Midbrain (tissue), 1 donor: Measurements from ENCODE around the gene DPEP2.
"Not testable (repeated sequence)": the region's sequence is repeated elsewhere in the genome, so short reads cannot be mapped to it uniquely, and the experiment has no call there.

Experiments
- DNase-seq: peaks from one replicate; lab custom pipeline; 2025; lab: John Stamatoyannopoulos, UW

Gene DPEP2

GRCh38 chr16:67998779-67999688 lies at the start of gene DPEP2:
DPEP2 (minus strand) TSS chr16:67999484; CDS start chr16:67993212, 6,272 bp downstream.
- peak; percentile 15 for DNase-seq

GRCh38 chr16:68047987-68048386 lies 48.7 kb upstream of the DPEP2 start:
- DNase-seq, result no peak

- DNase-seq, result no peak
Observed at GRCh38 chr16:68046106-68046505, 46.8 kb upstream of the DPEP2 start.

- no peak for DNase-seq
Observed at GRCh38 chr16:68041783-68042182, 42.5 kb upstream of the DPEP2 start.

- DNase-seq, result peak; percentile 69
Observed at GRCh38 chr16:68040506-68041288, 41.4 kb upstream of the DPEP2 start.

- no peak for DNase-seq
Observed at GRCh38 chr16:68037841-68038597, 38.7 kb upstream of the DPEP2 start.

- DNase-seq, result no peak
Observed at GRCh38 chr16:68035227-68035626, 35.9 kb upstream of the DPEP2 start.

GRCh38 chr16:68033101-68033500 lies 33.8 kb upstream of the DPEP2 start:
- no peak for DNase-seq

- no peak for DNase-seq
Observed at GRCh38 chr16:68031951-68032350, 32.7 kb upstream of the DPEP2 start.

- not testable (repeated sequence) for DNase-seq
Observed at GRCh38 chr16:68030108-68030507, 30.8 kb upstream of the DPEP2 start.

- no peak for DNase-seq
Observed at GRCh38 chr16:68028996-68029395, 29.7 kb upstream of the DPEP2 start.

- DNase-seq, result peak; percentile 95
Observed at GRCh38 chr16:68022728-68023537, 23.6 kb upstream of the DPEP2 start, which contains the start of the genes DDX28 and DUS2. DDX28 (minus strand) TSS chr16:68023232; CDS start chr16:68023202, 30 bp downstream. DUS2 (plus strand) TSS chr16:68023284; CDS start chr16:68038024, 14,740 bp downstream.

- DNase-seq, result no peak
Observed at GRCh38 chr16:68022278-68022727, 23.0 kb upstream of the DPEP2 start.

- DNase-seq, result no peak
Observed at GRCh38 chr16:68021490-68021889, 22.2 kb upstream of the DPEP2 start.

- DNase-seq, result no peak
Observed at GRCh38 chr16:68019167-68019680, 19.9 kb upstream of the DPEP2 start.

- DNase-seq, result no peak
Observed at GRCh38 chr16:68015681-68016080, 16.4 kb upstream of the DPEP2 start, which contains the start of gene DPEP2NB. DPEP2NB (minus strand) TSS chr16:68015911; CDS start chr16:68015770, 141 bp downstream.

GRCh38 chr16:68013440-68013839 lies 14.2 kb upstream of the DPEP2 start:
- no peak for DNase-seq

GRCh38 chr16:68009872-68010271 lies 10.6 kb upstream of the DPEP2 start:
- not testable (repeated sequence) for DNase-seq

- no peak for DNase-seq
Observed at GRCh38 chr16:68009157-68009735, 10.0 kb upstream of the DPEP2 start.

- no peak for DNase-seq
Observed at GRCh38 chr16:68005786-68006286, 6.6 kb upstream of the DPEP2 start.
